Osteocyte (in vitro differentiated cells): ENCODE results near the gene SLC25A39. TPM values are rescaled to one million over a fixed set of nuclear protein-coding genes. Genes with fewer than 3 reads are reported as not detected.
"Not testable (repeated sequence)": the region's sequence is repeated elsewhere in the genome, so short reads cannot be mapped to it uniquely, and the experiment has no call there.

Source experiments
- DNase-seq: peaks from one replicate; pipeline ENCODE4 v3.0.0; 2021; ENCODE audit warnings: mixed read lengths; ENCODE audit not compliant: unreplicated experiment; ENCODE audit errors: extremely low spot score
- H3K27ac Mint-ChIP-seq: one replicate; pipeline ENCODE4 v1.8.0; 2021; ENCODE audit warnings: mild to moderate bottlenecking, mixed read lengths; ENCODE audit not compliant: unreplicated experiment
- H3K27me3 Mint-ChIP-seq: one replicate; pipeline ENCODE4 v1.8.0; 2021; ENCODE audit warnings: mixed read lengths; ENCODE audit not compliant: unreplicated experiment
- H3K36me3 Mint-ChIP-seq: one replicate; pipeline ENCODE4 v1.8.0; 2021; ENCODE audit warnings: mixed read lengths; ENCODE audit not compliant: unreplicated experiment
- H3K4me1 Mint-ChIP-seq: one replicate; pipeline ENCODE4 v1.8.0; 2021; ENCODE audit warnings: mixed read lengths; ENCODE audit not compliant: unreplicated experiment
- H3K4me3 Mint-ChIP-seq: one replicate; pipeline ENCODE4 v1.8.0; 2021; ENCODE audit warnings: mild to moderate bottlenecking, moderate library complexity, mixed read lengths; ENCODE audit not compliant: unreplicated experiment
- H3K9me3 Mint-ChIP-seq: one replicate; pipeline ENCODE4 v1.8.0; 2021; ENCODE audit warnings: mixed read lengths; ENCODE audit not compliant: unreplicated experiment
- CTCF ChIP-seq: fragments of 200-600 bp; sonication (generic); IDR thresholded peaks from 2 replicates; pipeline ENCODE4 v1.5.0; 2021; ENCODE audit warnings: antibody characterized with exemption, mild to moderate bottlenecking, moderate library complexity
- total RNA-seq: library from RNA; stranded (reverse); gene quantifications from 2 replicates; pipeline ENCODE4 v1.2.1, GENCODE V29; 2021

The SLC25A39 gene
- total RNA-seq, 1 donor from 2014 or later, result 122 TPM

- no peak for DNase-seq
- Mint-ChIP-seq H3K36me3 (peaks cover 14% of the 10 kb centered on the region), H3K9me3 (no peaks in the 10 kb centered on the region), H3K4me1 (peaks cover 14% of the 10 kb centered on the region), H3K4me3 (no peak overlapping the region), H3K27ac (no peak overlapping the region), H3K27me3 (no peaks in the 10 kb centered on the region)
- TF ChIP-seq CTCF, result no peak
Observed at GRCh38 chr17:44349553-44350070, 25.0 kb upstream of the SLC25A39 start.

GRCh38 chr17:44348988-44349364 is 24.4 kb upstream of the SLC25A39 start:
- Mint-ChIP-seq H3K27me3 (no peaks in the 10 kb centered on the region), H3K9me3 (no peaks in the 10 kb centered on the region), H3K4me1 (peaks cover 16% of the 10 kb centered on the region)

GRCh38 chr17:44348234-44348987 is 23.8 kb upstream of the SLC25A39 start:
- Mint-ChIP-seq H3K27me3 (no peaks in the 10 kb centered on the region), H3K27ac (peak overlapping the region; percentile 18), H3K36me3 (peaks cover 14% of the 10 kb centered on the region), H3K9me3 (no peaks in the 10 kb centered on the region), H3K4me1 (peaks cover 16% of the 10 kb centered on the region), H3K4me3 (no peak overlapping the region)
- DNase-seq, result no peak
- no peak for TF ChIP-seq CTCF

More at GRCh38 chr17:44348988-44349364, 24.4 kb upstream of the SLC25A39 start:
- H3K4me3 Mint-ChIP-seq, result no peak overlapping the region
- no peak overlapping the region for H3K27ac Mint-ChIP-seq
- peaks cover 14% of the 10 kb centered on the region for H3K36me3 Mint-ChIP-seq
- no peak for DNase-seq
- TF ChIP-seq CTCF, result no peak

- not testable (repeated sequence) for H3K36me3 Mint-ChIP-seq, H3K27me3 Mint-ChIP-seq, H3K9me3 Mint-ChIP-seq, H3K4me3 Mint-ChIP-seq, H3K27ac Mint-ChIP-seq, DNase-seq
- H3K4me1 Mint-ChIP-seq, result peaks cover 16% of the 10 kb centered on the region
Observed at GRCh38 chr17:44347206-44348055, 22.8 kb upstream of the SLC25A39 start.

GRCh38 chr17:44346064-44346844 is 21.6 kb upstream of the SLC25A39 start:
- H3K36me3 Mint-ChIP-seq, result peaks cover 2% of the 10 kb centered on the region
- H3K27me3 Mint-ChIP-seq, result peaks cover 1% of the 10 kb centered on the region
- peaks cover 16% of the 10 kb centered on the region for H3K4me1 Mint-ChIP-seq
- H3K27ac Mint-ChIP-seq, result peak overlapping the region; percentile 86
- DNase-seq, result no peak
- no peak for TF ChIP-seq CTCF
- H3K9me3 Mint-ChIP-seq, result no peaks in the 10 kb centered on the region
- peak overlapping the region; percentile 95 for H3K4me3 Mint-ChIP-seq
